ENCODE measurements around the gene SMARCB1. TPM values are rescaled to one million over a fixed set of nuclear protein-coding genes. Genes with fewer than 3 reads are reported as not detected.

SMARCB1 gene
- total RNA-seq, 4 donors from 2014 or later = 37.8 to 61.0 (median 47.7) TPM

DNA sequence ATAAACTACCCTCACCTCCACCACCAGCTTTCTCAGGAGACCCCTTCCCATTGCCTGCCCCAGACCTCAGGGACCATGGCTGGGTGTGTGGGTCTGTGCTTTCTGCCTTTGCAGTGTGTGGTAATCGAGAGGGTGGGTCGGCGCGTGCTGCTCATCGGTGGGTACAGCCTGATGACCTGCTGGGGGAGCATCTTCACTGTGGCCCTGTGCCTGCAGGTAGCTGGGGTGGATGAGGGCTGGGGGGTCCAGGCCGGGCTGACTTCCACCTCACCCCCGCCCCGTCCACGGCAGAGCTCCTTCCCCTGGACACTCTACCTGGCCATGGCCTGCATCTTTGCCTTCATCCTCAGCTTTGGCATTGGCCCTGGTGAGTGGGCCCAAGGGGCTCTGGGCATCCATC is 96.9 kb downstream of the SMARCB1 start:
- DNase-seq = no peak
- WGBS, 2 donors = 93 to 100% methylated on average over 3 to 4 of the region's 9 CpGs
- H3K4me3 ChIP-seq = no peak overlapping the region

DNA sequence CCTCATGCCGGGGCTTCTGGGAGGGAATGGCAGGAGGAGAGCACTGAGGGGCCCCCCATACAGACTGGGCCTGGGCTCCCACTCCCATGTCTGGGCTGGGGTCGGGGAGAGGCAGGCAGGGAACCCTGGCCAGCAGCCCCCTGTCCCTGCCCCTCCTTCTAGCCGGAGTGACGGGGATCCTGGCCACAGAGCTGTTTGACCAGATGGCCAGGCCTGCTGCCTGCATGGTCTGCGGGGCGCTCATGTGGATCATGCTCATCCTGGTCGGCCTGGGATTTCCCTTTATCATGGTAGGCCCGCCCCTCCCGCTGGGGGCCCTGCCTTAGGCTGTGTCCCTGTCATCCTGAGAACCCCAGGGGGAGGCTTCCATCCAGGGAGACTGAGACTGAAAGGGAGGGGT is 97.4 kb downstream of the SMARCB1 start:
- Histone ChIP-seq H3K27ac (no peak overlapping the region), H3K4me1 (peaks cover 0 to 14% (median 8%) of the 10 kb centered on the region in 3 donors), H3K27me3 (no peaks in the 10 kb centered on the region), H3K36me3 (peaks cover 0 to 6% (median 0%) of the 10 kb centered on the region in 3 donors), H3K9me3 (no peaks in the 10 kb centered on the region), H3K4me3 (no peak overlapping the region)
- no peak for DNase-seq
- intact Hi-C loops (cut with DNase I) = no loop called here
- WGBS, 2 donors = 80% methylated on average over 1 of the region's 9 CpGs; no CpG with 5 or more reads in 1 of the 2 donors
- TF ChIP-seq, protein P1, sequence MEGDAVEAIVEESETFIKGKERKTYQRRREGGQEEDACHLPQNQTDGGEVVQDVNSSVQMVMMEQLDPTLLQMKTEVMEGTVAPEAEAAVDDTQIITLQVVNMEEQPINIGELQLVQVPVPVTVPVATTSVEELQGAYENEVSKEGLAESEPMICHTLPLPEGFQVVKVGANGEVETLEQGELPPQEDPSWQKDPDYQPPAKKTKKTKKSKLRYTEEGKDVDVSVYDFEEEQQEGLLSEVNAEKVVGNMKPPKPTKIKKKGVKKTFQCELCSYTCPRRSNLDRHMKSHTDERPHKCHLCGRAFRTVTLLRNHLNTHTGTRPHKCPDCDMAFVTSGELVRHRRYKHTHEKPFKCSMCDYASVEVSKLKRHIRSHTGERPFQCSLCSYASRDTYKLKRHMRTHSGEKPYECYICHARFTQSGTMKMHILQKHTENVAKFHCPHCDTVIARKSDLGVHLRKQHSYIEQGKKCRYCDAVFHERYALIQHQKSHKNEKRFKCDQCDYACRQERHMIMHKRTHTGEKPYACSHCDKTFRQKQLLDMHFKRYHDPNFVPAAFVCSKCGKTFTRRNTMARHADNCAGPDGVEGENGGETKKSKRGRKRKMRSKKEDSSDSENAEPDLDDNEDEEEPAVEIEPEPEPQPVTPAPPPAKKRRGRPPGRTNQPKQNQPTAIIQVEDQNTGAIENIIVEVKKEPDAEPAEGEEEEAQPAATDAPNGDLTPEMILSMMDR (IDR thresholded peaks at IDR 0.05) = no peak
- no peak for TF ChIP-seq POLR2A (IDR thresholded peaks at IDR 0.05)

More for the DNA sequence above, 96.9 kb downstream of the SMARCB1 start:
- Histone ChIP-seq H3K9me3 (no peaks in the 10 kb centered on the region), H3K4me1 (peaks cover 0 to 9% (median 8%) of the 10 kb centered on the region in 3 donors), H3K27me3 (no peaks in the 10 kb centered on the region), H3K36me3 (peaks cover 0 to 6% (median 0%) of the 10 kb centered on the region in 3 donors), H3K27ac (no peak overlapping the region)
- intact Hi-C loops (cut with DNase I) = no loop called here
- TF ChIP-seq, protein P1 (IDR thresholded peaks at IDR 0.05) = no peak
- TF ChIP-seq POLR2A (IDR thresholded peaks at IDR 0.05) = no peak

Small RNA genes within 50 kb of the gene (small RNA-seq; reads per million reads assigned to genes)
- gene RN7SL268P = 0 reads per million in 4 donors

Other genes starting within 250 kb of the SMARCB1 start
- not detected for gene IGLL1, start 206.7 kb upstream of the SMARCB1 start, total RNA-seq
- gene DRICH1, start 154.6 kb upstream of the SMARCB1 start, total RNA-seq = under 1 TPM in 1 of 4 donors, not detected in 3; 0.76 TPM
- not detected for gene RGL4, start 96.0 kb upstream of the SMARCB1 start, total RNA-seq
- gene ZNF70, start 35.9 kb upstream of the SMARCB1 start, total RNA-seq = 1 to 10 TPM in 3 of 4 donors, under 1 TPM in 1; 0.91 to 2.7 (median 1.1) TPM
- not detected for gene VPREB3, start 32.5 kb upstream of the SMARCB1 start, total RNA-seq
- not detected for gene C22orf15, start 24.0 kb upstream of the SMARCB1 start, total RNA-seq
- 10 to 100 TPM in 2 of 4 donors, 1 to 10 TPM in 2; 7.7 to 13.9 (median 10.4) TPM for gene CHCHD10, start 19.0 kb upstream of the SMARCB1 start, total RNA-seq
- 1 to 10 TPM in 2 of 4 donors, under 1 TPM in 2; 0.34 to 1.6 (median 1.1) TPM for gene MMP11, start 14.1 kb upstream of the SMARCB1 start, total RNA-seq
- gene DERL3, start 52.0 kb downstream of the SMARCB1 start, total RNA-seq = 1 to 10 TPM in 2 of 4 donors, not detected in 2; 1.3 to 1.9 TPM
- 1 to 10 TPM in 3 of 4 donors, under 1 TPM in 1; 0.57 to 4.4 (median 2.9) TPM for gene SLC2A11, start 70.9 kb downstream of the SMARCB1 start, total RNA-seq
- 100 to 1,000 TPM; 410 to 807 (median 448) TPM for gene MIF, start 107.4 kb downstream of the SMARCB1 start, total RNA-seq
- gene GSTT2B, start 174.2 kb downstream of the SMARCB1 start, total RNA-seq = 1 to 10 TPM in 2 of 4 donors, not detected in 2; 3.1 to 9.9 TPM
- 1 to 10 TPM in 1 of 4 donors, not detected in 3; 1.9 TPM for gene DDTL, start 179.9 kb downstream of the SMARCB1 start, total RNA-seq
- 100 to 1,000 TPM in 2 of 4 donors, 10 to 100 TPM in 2; 93.2 to 142 (median 111) TPM for gene DDT, start 187.5 kb downstream of the SMARCB1 start, total RNA-seq
- gene GSTT2, start 193.2 kb downstream of the SMARCB1 start, total RNA-seq = not detected
- not detected for gene GSTT4, start 218.5 kb downstream of the SMARCB1 start, total RNA-seq
- gene CABIN1, start 224.3 kb downstream of the SMARCB1 start, total RNA-seq = 10 to 100 TPM; 11.1 to 28.6 (median 23.2) TPM